ENCODE data around the gene RFX3.

Gene RFX3

GRCh38 chr9:3170819-3171218, 355.0 kb downstream of the RFX3 start:
- TF ChIP-seq CTCF (IDR thresholded peaks at IDR 0.05; ENCODE audit: insufficient read depth, low read depth, low read length, missing control alignments) = no peak
- H3K4me3 ChIP-seq (ENCODE audit: low read depth, low read length) = no peak overlapping the region
- DNase-seq (ENCODE audit: low read depth) = no peak
